SK-N-SH treated with all-trans-retinoic acid at 6 μM for 48 hours (cell line): ENCODE data around the gene PCDHB14.
"Not testable (repeated sequence)": the region's sequence is repeated elsewhere in the genome, so short reads cannot be mapped to it uniquely, and the experiment has no call there.

Experiments
- ARNTL ChIP-seq: fragments of 450-650 bp; formaldehyde crosslinking; IDR thresholded peaks from 2 replicates; pipeline ENCODE4 v1.5.0; 2020; ENCODE audit warnings: low read depth, mild to moderate bottlenecking, moderate library complexity, borderline replicate concordance
- BACH2 ChIP-seq: fragments of 250-450 bp; sonication (Bioruptor Pico); IDR thresholded peaks from 2 replicates; pipeline ENCODE4 v1.9.0; 2021; ENCODE audit warnings: mild to moderate bottlenecking, borderline replicate concordance
- CSDC2 ChIP-seq: fragments of 250-450 bp; sonication (Bioruptor Pico); IDR thresholded peaks from 2 replicates; pipeline ENCODE4 v1.5.0; 2020; ENCODE audit warnings: mild to moderate bottlenecking, moderate library complexity
- OSR1 ChIP-seq: fragments of 250-450 bp; sonication (Bioruptor Pico); IDR thresholded peaks from 2 replicates; pipeline ENCODE4 v1.8.0; 2022; ENCODE audit warnings: moderate library complexity, mild to moderate bottlenecking, inconsistent platforms
- RARB ChIP-seq: fragments of 250-450 bp; sonication (Bioruptor Pico); IDR thresholded peaks from 2 replicates; pipeline ENCODE4 v1.8.0; 2021; ENCODE audit warnings: mild to moderate bottlenecking, moderate library complexity
- ZFP3 ChIP-seq: fragments of 250-450 bp; sonication (Bioruptor Pico); IDR thresholded peaks from 2 replicates; pipeline ENCODE4 v1.5.0; 2020; ENCODE audit warnings: mild to moderate bottlenecking, moderate library complexity
- ZFP30 ChIP-seq: fragments of 450-650 bp; formaldehyde crosslinking; IDR thresholded peaks from 2 replicates; pipeline ENCODE4 v1.5.0; 2022; ENCODE audit warnings: mild to moderate bottlenecking, moderate library complexity
- ZNF565 ChIP-seq: fragments of 450-650 bp; formaldehyde crosslinking; conservative IDR thresholded peaks from 2 replicates; pipeline ENCODE4 v1.5.0; 2020; ENCODE audit warnings: low read depth, mild to moderate bottlenecking, moderate library complexity
- ZNF70 ChIP-seq: fragments of 450-650 bp; formaldehyde crosslinking; IDR thresholded peaks from 2 replicates; pipeline ENCODE4 v1.5.0; 2020; ENCODE audit warnings: mild to moderate bottlenecking, moderate library complexity
- ZNF8 ChIP-seq: fragments of 450-650 bp; formaldehyde crosslinking; IDR thresholded peaks from 2 replicates; pipeline ENCODE4 v1.5.0; 2020; ENCODE audit warnings: mild to moderate bottlenecking, moderate library complexity
- TF ChIP-seq, protein P1 (sequence below): fragments of 250-450 bp; sonication (Bioruptor Pico); IDR thresholded peaks from 2 replicates; pipeline ENCODE4 v1.5.1; 2020; ENCODE audit warnings: low read depth, mild to moderate bottlenecking, moderate library complexity
- TF ChIP-seq, protein P2 (sequence below): fragments of 250-450 bp; sonication (Bioruptor Pico); IDR thresholded peaks from 2 replicates; pipeline ENCODE4 v1.5.0; 2020; ENCODE audit warnings: mild to moderate bottlenecking, moderate library complexity
- TF ChIP-seq, protein P3 (sequence below): fragments of 250-450 bp; sonication (Bioruptor Pico); IDR thresholded peaks from 2 replicates; pipeline ENCODE4 v1.8.0; 2020; ENCODE audit warnings: mild to moderate bottlenecking, moderate library complexity, borderline replicate concordance

DNA sequence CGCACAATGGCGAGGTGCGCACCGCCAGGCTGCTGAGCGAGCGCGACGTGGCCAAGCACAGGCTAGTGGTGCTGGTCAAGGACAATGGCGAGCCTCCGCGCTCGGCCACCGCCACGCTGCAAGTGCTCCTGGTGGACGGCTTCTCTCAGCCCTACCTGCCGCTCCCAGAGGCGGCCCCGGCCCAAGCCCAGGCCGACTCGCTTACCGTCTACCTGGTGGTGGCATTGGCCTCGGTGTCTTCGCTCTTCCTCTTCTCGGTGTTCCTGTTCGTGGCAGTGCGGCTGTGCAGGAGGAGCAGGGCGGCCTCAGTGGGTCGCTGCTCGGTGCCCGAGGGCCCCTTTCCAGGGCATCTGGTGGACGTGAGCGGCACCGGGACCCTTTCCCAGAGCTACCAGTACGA, 24.3 kb downstream of the PCDHB14 start:
- not testable (repeated sequence) for TF ChIP-seq ZFP3 (CRISPR knock-in tag); ARNTL (CRISPR knock-in tag); ZFP30; ZNF70 (CRISPR knock-in tag); BACH2 (CRISPR knock-in tag); RARB (CRISPR knock-in tag); ZNF565 (CRISPR knock-in tag); CSDC2 (CRISPR knock-in tag); OSR1 (CRISPR knock-in tag); ZNF8
- TF ChIP-seq, protein P1, sequence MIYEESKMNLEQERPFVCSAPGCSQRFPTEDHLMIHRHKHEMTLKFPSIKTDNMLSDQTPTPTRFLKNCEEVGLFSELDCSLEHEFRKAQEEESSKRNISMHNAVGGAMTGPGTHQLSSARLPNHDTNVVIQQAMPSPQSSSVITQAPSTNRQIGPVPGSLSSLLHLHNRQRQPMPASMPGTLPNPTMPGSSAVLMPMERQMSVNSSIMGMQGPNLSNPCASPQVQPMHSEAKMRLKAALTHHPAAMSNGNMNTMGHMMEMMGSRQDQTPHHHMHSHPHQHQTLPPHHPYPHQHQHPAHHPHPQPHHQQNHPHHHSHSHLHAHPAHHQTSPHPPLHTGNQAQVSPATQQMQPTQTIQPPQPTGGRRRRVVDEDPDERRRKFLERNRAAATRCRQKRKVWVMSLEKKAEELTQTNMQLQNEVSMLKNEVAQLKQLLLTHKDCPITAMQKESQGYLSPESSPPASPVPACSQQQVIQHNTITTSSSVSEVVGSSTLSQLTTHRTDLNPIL = not testable (repeated sequence)
- TF ChIP-seq, protein P2, sequence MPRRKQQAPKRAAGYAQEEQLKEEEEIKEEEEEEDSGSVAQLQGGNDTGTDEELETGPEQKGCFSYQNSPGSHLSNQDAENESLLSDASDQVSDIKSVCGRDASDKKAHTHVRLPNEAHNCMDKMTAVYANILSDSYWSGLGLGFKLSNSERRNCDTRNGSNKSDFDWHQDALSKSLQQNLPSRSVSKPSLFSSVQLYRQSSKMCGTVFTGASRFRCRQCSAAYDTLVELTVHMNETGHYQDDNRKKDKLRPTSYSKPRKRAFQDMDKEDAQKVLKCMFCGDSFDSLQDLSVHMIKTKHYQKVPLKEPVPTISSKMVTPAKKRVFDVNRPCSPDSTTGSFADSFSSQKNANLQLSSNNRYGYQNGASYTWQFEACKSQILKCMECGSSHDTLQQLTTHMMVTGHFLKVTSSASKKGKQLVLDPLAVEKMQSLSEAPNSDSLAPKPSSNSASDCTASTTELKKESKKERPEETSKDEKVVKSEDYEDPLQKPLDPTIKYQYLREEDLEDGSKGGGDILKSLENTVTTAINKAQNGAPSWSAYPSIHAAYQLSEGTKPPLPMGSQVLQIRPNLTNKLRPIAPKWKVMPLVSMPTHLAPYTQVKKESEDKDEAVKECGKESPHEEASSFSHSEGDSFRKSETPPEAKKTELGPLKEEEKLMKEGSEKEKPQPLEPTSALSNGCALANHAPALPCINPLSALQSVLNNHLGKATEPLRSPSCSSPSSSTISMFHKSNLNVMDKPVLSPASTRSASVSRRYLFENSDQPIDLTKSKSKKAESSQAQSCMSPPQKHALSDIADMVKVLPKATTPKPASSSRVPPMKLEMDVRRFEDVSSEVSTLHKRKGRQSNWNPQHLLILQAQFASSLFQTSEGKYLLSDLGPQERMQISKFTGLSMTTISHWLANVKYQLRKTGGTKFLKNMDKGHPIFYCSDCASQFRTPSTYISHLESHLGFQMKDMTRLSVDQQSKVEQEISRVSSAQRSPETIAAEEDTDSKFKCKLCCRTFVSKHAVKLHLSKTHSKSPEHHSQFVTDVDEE (CRISPR knock-in tag) = not testable (repeated sequence)
- TF ChIP-seq, protein P3, sequence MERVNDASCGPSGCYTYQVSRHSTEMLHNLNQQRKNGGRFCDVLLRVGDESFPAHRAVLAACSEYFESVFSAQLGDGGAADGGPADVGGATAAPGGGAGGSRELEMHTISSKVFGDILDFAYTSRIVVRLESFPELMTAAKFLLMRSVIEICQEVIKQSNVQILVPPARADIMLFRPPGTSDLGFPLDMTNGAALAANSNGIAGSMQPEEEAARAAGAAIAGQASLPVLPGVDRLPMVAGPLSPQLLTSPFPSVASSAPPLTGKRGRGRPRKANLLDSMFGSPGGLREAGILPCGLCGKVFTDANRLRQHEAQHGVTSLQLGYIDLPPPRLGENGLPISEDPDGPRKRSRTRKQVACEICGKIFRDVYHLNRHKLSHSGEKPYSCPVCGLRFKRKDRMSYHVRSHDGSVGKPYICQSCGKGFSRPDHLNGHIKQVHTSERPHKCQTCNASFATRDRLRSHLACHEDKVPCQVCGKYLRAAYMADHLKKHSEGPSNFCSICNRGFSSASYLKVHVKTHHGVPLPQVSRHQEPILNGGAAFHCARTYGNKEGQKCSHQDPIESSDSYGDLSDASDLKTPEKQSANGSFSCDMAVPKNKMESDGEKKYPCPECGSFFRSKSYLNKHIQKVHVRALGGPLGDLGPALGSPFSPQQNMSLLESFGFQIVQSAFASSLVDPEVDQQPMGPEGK = not testable (repeated sequence)
